Heart left ventricle (tissue), 16 donors: Measurements from ENCODE around the gene OPCML. TPM values are rescaled to one million over a fixed set of nuclear protein-coding genes. Genes with fewer than 3 reads are reported as not detected.

ENCODE experiments used
- ATAC-seq, 4 donors: fragments of 200-7000 bp; cut with Tn5 transposase; one replicate each; pipeline ENCODE4 v1.9.1; 2020 to 2022; ENCODE audit warnings: moderate library complexity in 4 of 4, mild to moderate bottlenecking in 3 of 4, moderate number of reproducible peaks in 1 of 4
- DNase-seq, 5 donors: peaks; one replicate each; pipeline ENCODE4 v3.0.0-alpha.2; 2020
- H3K27ac ChIP-seq, 12 donors: fragments of 200-600 bp; sonication (generic) in 4 of 12; one replicate each; pipeline versions ENCODE4 v1.5.0 to v1.8.0; 2016 to 2022; ENCODE audit warnings: mild to moderate bottlenecking in 2 of 12
- H3K27me3 ChIP-seq, 9 donors: fragments of 200-600 bp; sonication (generic) in 2 of 9; one replicate each; pipeline versions ENCODE4 v1.5.1 to v1.8.0; 2016 to 2022; ENCODE audit warnings: mild to moderate bottlenecking in 3 of 9
- H3K36me3 ChIP-seq, 9 donors: fragments of 200-600 bp; sonication (generic) in 2 of 9; one replicate each; pipeline versions ENCODE4 v1.5.0 to v1.8.0; 2018 to 2022; ENCODE audit warnings: mild to moderate bottlenecking in 2 of 9
- H3K4me1 ChIP-seq, 12 donors: fragments of 200-600 bp; sonication (generic) in 4 of 12; one replicate each; pipeline versions ENCODE4 v1.5.0 to v1.8.0; 2016 to 2022; ENCODE audit warnings: mild to moderate bottlenecking in 3 of 12
- H3K4me3 ChIP-seq, 12 donors: fragments of 200-600 bp; sonication (generic) in 4 of 12; one replicate each; pipeline versions ENCODE4 v1.5.0 to v1.8.0; 2017 to 2022; ENCODE audit warnings: mild to moderate bottlenecking in 9 of 12, moderate library complexity in 4 of 12
- H3K9me3 ChIP-seq, 12 donors: fragments of 200-600 bp; sonication (generic) in 4 of 12; one replicate each; pipeline versions ENCODE4 v1.5.0 to v1.8.0; 2016 to 2022; ENCODE audit warnings: mild to moderate bottlenecking in 1 of 12
- POLR2A ChIP-seq, 2 donors: fragments of 450-650 bp; IDR thresholded peaks; one replicate each; pipeline ENCODE4 v1.6.1; 2017; ENCODE audit warnings: antibody characterized with exemption in 2 of 2, mild to moderate bottlenecking in 2 of 2, moderate library complexity in 2 of 2
- WGBS, 4 donors: extraction: QIAGEN DNeasy Blood & Tissue Kit in 2 of 4; methylation state at CpG; one replicate each; pipeline versions ENCODE4 v1.1.5 to v1.1.7; 2013 to 2018; 5-methylcytosine and 5-hydroxymethylcytosine counted together
- intact Hi-C, 10 donors: fragments of 100-400 bp; cut with DNase I; formaldehyde crosslinking; loops; one replicate each; pipeline versions ENCODE4 v1.11.1 to v1.14.2; 2022
- polyA plus RNA-seq, 2 donors: library from polyadenylated mRNA; stranded (reverse); fragments of 200-250 nt; gene quantifications; one replicate each; pipeline ENCODE4 v1.2.3, GENCODE V29; 2013
- total RNA-seq, 9 donors: library from RNA; depleted of rRNA in 2 of 9; stranded (reverse); fragments of >200 nt in 2 of 9; fragmentation: NEBNext Ultra II Directional in 3 of 9; extraction: Animal tissue kit (Norgen Biotek cat#: 25700) in 3 of 9; gene quantifications; one replicate each; pipeline versions ENCODE4 v1.1.0 to v1.2.4, GENCODE V29; 2016 to 2023
- TF ChIP-seq, protein P1 (sequence below), 12 donors: fragments of 200-600 bp; sonication (generic) in 4 of 12; IDR thresholded peaks; one replicate each; pipeline versions ENCODE4 v1.5.0 to v1.8.0; 2018 to 2022; ENCODE audit warnings: antibody characterized with exemption in 12 of 12, mild to moderate bottlenecking in 5 of 12
- donor health status: ischemic (EF 13 %, LVEDD 7.1; RV severe dilation, severe dysfunction).
- donor health status: healthy with polysubstance abuse.
- donor health status: DM: no; HTN: yes; CAD: no.
- donor health status: DM: no; HTN: no; CAD: no.
- donor health status: ischemic (EF 25% LVEDD 6.9; RV normal size, moderate dysfunction).
- donor health status: ischemic (EF 25% LVEDD 5.7; RV mildly dilated, moderate dysfunction).
- donor health status: healthy.
- donor health status: DM: yes; HTN: yes; CAD: no.
- donor health status: ischemic (EF 35%, LVEDD 5.7; RV mildly dilated, moderate dysfunction).
- donor health status: nonischemic (EF 11% LVEDD 7.7; RV severe dilation, severe dysfunction).
- donor health status: DM: yes; HTN: yes; CAD: no.
- donor health status: PGD.
- donor health status: ischemic (EF 29% LVEDD 5.4; RV normal size, mild dysfunction).
- donor health status: nonischemic (EF 23%, LVEDD 6.1; RV moderate dilation, normal function).

The OPCML gene
- total and polyA plus RNA-seq, 11 donors = 0.04 to 1.3 (median 0.23) TPM; not detected in 3

DNA sequence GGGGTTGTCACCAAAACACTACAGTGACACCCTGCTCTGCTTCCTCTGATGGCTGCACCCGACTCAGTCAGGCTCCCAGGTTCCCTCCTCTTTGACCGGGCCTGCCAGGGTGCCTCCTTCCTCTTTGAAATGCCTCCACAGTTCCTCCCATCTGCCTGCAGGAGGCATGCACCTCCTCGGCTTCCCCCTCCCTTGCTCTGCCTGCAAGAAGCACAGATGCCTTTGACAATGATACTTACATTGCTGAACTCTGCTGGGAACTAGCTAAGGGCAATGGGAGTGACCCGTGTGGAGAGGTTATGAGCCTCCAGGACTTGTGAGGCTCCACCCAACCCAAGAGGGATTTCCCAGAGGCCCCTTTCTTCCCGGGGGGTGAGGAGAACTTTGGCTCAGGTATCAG is 674.1 kb downstream of the OPCML start:
- no peak for DNase-seq
- ATAC-seq = no peak
- peaks cover 0 to 8% (median 0%) of the 10 kb centered on the region in 12 donors for H3K9me3 ChIP-seq
- no peaks in the 10 kb centered on the region for H3K4me1 ChIP-seq
- TF ChIP-seq, protein P1, sequence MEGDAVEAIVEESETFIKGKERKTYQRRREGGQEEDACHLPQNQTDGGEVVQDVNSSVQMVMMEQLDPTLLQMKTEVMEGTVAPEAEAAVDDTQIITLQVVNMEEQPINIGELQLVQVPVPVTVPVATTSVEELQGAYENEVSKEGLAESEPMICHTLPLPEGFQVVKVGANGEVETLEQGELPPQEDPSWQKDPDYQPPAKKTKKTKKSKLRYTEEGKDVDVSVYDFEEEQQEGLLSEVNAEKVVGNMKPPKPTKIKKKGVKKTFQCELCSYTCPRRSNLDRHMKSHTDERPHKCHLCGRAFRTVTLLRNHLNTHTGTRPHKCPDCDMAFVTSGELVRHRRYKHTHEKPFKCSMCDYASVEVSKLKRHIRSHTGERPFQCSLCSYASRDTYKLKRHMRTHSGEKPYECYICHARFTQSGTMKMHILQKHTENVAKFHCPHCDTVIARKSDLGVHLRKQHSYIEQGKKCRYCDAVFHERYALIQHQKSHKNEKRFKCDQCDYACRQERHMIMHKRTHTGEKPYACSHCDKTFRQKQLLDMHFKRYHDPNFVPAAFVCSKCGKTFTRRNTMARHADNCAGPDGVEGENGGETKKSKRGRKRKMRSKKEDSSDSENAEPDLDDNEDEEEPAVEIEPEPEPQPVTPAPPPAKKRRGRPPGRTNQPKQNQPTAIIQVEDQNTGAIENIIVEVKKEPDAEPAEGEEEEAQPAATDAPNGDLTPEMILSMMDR (IDR thresholded peaks at IDR 0.05) = no peak
- no peak for TF ChIP-seq POLR2A (IDR thresholded peaks at IDR 0.05)
- 9 to 23% (median 10%) methylated on average over 5 of the region's 5 CpGs for WGBS, 4 donors
- no peaks in the 10 kb centered on the region for H3K36me3 ChIP-seq
- intact Hi-C loops = no loop called here
- H3K4me3 ChIP-seq = no peak overlapping the region
- no peak overlapping the region for H3K27ac ChIP-seq
- H3K27me3 ChIP-seq = no peaks in the 10 kb centered on the region

DNA sequence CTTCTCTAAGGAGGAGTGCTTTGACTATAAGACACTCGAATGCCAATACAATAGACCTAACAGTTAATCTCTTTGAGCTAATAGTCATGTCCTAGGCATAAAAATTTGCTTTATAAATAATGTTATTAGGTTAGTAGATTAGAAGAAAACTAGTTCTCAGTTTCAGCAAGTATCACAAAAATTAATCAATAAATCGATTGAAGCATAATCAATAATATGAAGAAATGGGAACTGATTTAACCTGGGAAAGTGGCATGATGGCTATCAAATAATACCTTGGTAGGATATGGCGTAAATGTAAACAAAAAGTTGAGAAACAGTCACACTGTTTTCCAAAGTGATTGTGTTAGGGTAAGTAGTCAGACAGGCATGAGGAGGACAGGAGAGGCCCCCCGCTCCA is 676.3 kb downstream of the OPCML start:
- no peak overlapping the region for H3K27ac ChIP-seq
- H3K4me3 ChIP-seq = no peak overlapping the region
- no peaks in the 10 kb centered on the region for H3K27me3 ChIP-seq
- TF ChIP-seq, protein P1 (IDR thresholded peaks at IDR 0.05) = no peak
- TF ChIP-seq POLR2A (IDR thresholded peaks at IDR 0.05) = no peak
- peaks cover 0 to 8% (median 0%) of the 10 kb centered on the region in 12 donors for H3K9me3 ChIP-seq
- WGBS, 4 donors = 81 to 95% (median 89%) methylated on average over 4 of the region's 4 CpGs
- ATAC-seq (no peak), DNase-seq (no peak)
- H3K4me1 ChIP-seq = no peaks in the 10 kb centered on the region
- H3K36me3 ChIP-seq = no peaks in the 10 kb centered on the region
- intact Hi-C loops = no loop called here

DNA sequence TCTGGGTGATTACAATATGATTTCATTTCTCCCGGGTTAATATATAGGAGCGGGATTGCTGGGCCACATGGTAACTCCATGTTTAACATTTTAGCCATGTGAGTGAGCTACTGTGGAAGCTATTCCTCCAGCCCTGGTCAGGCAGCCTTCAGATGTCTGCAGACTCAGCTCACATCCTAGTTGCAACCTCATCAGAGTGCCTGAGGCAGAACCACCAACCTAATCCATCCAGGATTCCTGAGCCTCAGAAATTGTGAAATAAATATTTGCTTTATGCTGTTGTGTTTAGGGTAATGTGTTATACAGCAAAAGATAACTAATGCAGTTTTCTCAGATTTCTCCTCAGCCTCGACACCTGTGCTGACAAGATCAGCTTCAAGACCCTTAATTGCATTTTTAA is 676.8 kb downstream of the OPCML start:
- intact Hi-C loops = no loop called here
- ATAC-seq (no peak), DNase-seq (no peak)
- Histone ChIP-seq H3K36me3 (no peaks in the 10 kb centered on the region), H3K27ac (no peak overlapping the region), H3K4me1 (no peaks in the 10 kb centered on the region), H3K4me3 (no peak overlapping the region), H3K27me3 (no peaks in the 10 kb centered on the region), H3K9me3 (peaks cover 0 to 8% (median 0%) of the 10 kb centered on the region in 12 donors)
- WGBS, 4 donors = 82 to 96% (median 95%) methylated on average over 3 of the region's 3 CpGs
- TF ChIP-seq, protein P1 (IDR thresholded peaks at IDR 0.05) = no peak
- TF ChIP-seq POLR2A (IDR thresholded peaks at IDR 0.05) = no peak

DNA sequence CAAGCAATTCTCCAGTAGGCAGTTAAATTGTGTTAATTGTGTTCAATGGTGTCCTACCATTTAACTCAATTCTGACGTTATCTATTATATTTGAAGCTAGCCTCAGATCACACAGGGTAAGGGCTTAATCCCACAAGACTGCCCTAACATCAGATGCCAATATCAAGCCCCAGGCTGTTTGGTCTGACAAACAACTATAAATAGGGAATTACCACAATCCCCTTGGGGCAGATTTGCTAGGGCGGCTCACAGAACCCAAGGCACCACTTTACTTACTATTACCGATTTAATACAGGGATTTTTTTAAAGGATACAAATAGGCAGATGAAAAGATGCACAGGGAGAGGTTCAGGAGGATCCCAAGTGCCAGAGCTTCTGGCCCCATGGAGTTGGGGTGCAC is 678.4 kb downstream of the OPCML start:
- intact Hi-C loops = no loop called here
- no peak overlapping the region for H3K27ac ChIP-seq
- no peak for ATAC-seq
- 74 to 86% (median 82%) methylated on average over 3 of the region's 3 CpGs for WGBS, 4 donors
- no peak for DNase-seq
- no peaks in the 10 kb centered on the region for H3K36me3 ChIP-seq
- TF ChIP-seq, protein P1 (IDR thresholded peaks at IDR 0.05) = no peak
- TF ChIP-seq POLR2A (IDR thresholded peaks at IDR 0.05) = no peak
- H3K4me1 ChIP-seq = no peaks in the 10 kb centered on the region
- H3K9me3 ChIP-seq = peaks cover 0 to 8% (median 0%) of the 10 kb centered on the region in 12 donors
- no peaks in the 10 kb centered on the region for H3K27me3 ChIP-seq
- no peak overlapping the region for H3K4me3 ChIP-seq
